Measurements from ENCODE around the gene TEX50.

- no peak for TF ChIP-seq EZH2phosphoT487 (IDR thresholded peaks at IDR 0.05; ENCODE audit: borderline replicate concordance, low read length)
- no peak for TF ChIP-seq CTCF (IDR thresholded peaks at IDR 0.05; ENCODE audit: low read depth, low read length, poor library complexity, severe bottlenecking)
These were observed 33.5 kb upstream of the TEX50 start for GRCh38 chr1:173601588-173601987.

Measured in DOHH2 (cell line).